Endodermal cell (in vitro differentiated cells): ENCODE measurements around the gene KBTBD4. TPM values are rescaled to one million over a fixed set of nuclear protein-coding genes. Genes with fewer than 3 reads are reported as not detected.
A peak's percentile ranks its signal among the peaks of the same experiment; 100 is the strongest.

Source experiments
- DNase-seq: peaks from one replicate; pipeline ENCODE4 v3.0.0-alpha.2; 2017
- H3K27ac ChIP-seq: 2 replicates; pipeline ENCODE4 v1.5.1; 2013; ENCODE audit warnings: mild to moderate bottlenecking, low read depth, low read length, moderate library complexity
- H3K27me3 ChIP-seq: 2 replicates; pipeline ENCODE4 v1.6.1; 2013; ENCODE audit warnings: mild to moderate bottlenecking, low read length, moderate library complexity; ENCODE audit not compliant: insufficient read depth, control insufficient read depth, poor library complexity, severe bottlenecking
- H3K36me3 ChIP-seq: 2 replicates; pipeline ENCODE4 v1.7.0; 2013; ENCODE audit warnings: mild to moderate bottlenecking, low read length, moderate library complexity; ENCODE audit not compliant: control insufficient read depth, insufficient read depth
- H3K4me1 ChIP-seq: one replicate; pipeline ENCODE4 v1.7.0; 2013; ENCODE audit warnings: low read length; ENCODE audit not compliant: control insufficient read depth, insufficient read depth
- H3K4me3 ChIP-seq: 2 replicates; pipeline ENCODE4 v1.5.1; 2013; ENCODE audit warnings: mild to moderate bottlenecking, low read length, moderate library complexity
- H3K9ac ChIP-seq: 2 replicates; pipeline ENCODE4 v1.6.1; 2013; ENCODE audit warnings: mild to moderate bottlenecking, low read length, moderate library complexity; ENCODE audit not compliant: poor library complexity, severe bottlenecking; ENCODE audit errors: extremely low read depth
- H3K9me3 ChIP-seq: 2 replicates; pipeline ENCODE4 v1.6.1; 2013; ENCODE audit warnings: mild to moderate bottlenecking, low read length, moderate library complexity; ENCODE audit not compliant: control insufficient read depth
- H3K27ac Mint-ChIP-seq: 2 replicates; pipeline ENCODE4 v1.8.0; 2020; ENCODE audit warnings: mixed read lengths
- H3K27me3 Mint-ChIP-seq: 2 replicates; pipeline ENCODE4 v1.8.0; 2021; ENCODE audit warnings: mild to moderate bottlenecking, mixed read lengths; ENCODE audit not compliant: insufficient read depth
- H3K36me3 Mint-ChIP-seq: 2 replicates; pipeline ENCODE4 v1.8.0; 2020; ENCODE audit warnings: low read depth, mixed read lengths
- H3K4me1 Mint-ChIP-seq: 2 replicates; pipeline ENCODE4 v1.8.0; 2020; ENCODE audit warnings: mixed read lengths
- H3K4me3 Mint-ChIP-seq: 2 replicates; pipeline ENCODE4 v1.8.0; 2020; ENCODE audit warnings: mild to moderate bottlenecking, moderate library complexity, mixed read lengths
- H3K9me3 Mint-ChIP-seq: 2 replicates; pipeline ENCODE4 v1.8.0; 2020; ENCODE audit warnings: mild to moderate bottlenecking, mixed read lengths
- WGBS, 2 experiments: methylation state at CpG; one replicate each; pipeline versions ENCODE4 v1.1.5 to v1.1.7; 2013; ENCODE audit warnings: missing lambda C conversion rate in 2 of 2, mixed read lengths in 1 of 2; ENCODE audit not compliant: insufficient coverage in 1 of 2, insufficient read length in 1 of 2; 5-methylcytosine and 5-hydroxymethylcytosine counted together
- total RNA-seq, 2 donors: library from RNA; stranded (reverse); fragmentation: NEBNext Ultra II Directional in 1 of 2; extraction: Animal tissue kit (Norgen Biotek cat#: 25700) in 1 of 2; gene quantifications; 2 replicates in 1 of 2; 3 replicates in 1 of 2; pipeline ENCODE4 v1.2.1, GENCODE V29; 2021
- TF ChIP-seq, protein P1 (sequence below): fragments of 200-600 bp; sonication (generic); conservative IDR thresholded peaks from 2 replicates; pipeline ENCODE4 v1.5.0; 2021; ENCODE audit warnings: antibody characterized with exemption, mild to moderate bottlenecking

Gene KBTBD4
- total RNA-seq, 2 donors from 2014 or later = 13.7 to 14.8 TPM

DNA sequence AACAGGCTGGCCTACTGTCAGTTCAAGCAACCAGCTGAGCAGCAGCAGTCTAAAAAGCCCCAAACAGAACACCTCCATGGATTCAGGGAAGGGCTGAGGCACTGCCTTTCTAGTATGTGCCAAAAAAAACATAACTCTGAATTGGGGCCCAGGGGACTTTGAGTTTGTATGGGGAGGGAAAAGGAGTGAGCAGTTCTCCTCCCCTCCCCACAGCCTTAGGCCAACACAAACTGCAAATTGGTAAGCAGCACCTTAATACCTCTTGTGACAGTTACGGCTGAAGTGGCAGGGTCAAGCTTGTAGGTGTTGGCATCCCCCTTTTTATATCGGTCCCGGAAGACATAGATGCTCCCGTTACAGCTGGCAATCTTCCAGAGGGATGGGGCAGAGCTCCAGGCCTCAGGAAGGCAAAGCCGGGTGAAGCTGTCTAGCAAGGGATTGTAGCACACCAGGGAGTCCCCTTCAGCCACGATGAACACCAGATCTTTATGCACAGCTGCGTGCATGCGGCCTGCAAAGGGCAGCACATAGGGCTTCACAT is 6.0 kb downstream of the KBTBD4 start:
- 88 to 97% methylated on average over 8 of the region's 8 CpGs for WGBS, 2 experiments
- Histone ChIP-seq H3K9ac (no peak overlapping the region), H3K4me3 (no peak overlapping the region), H3K4me1 (peaks cover under 1% of the 10 kb centered on the region), H3K36me3 (peaks cover 81% of the 10 kb centered on the region), H3K9me3 (no peaks in the 10 kb centered on the region), H3K27ac (no peak overlapping the region), H3K27me3 (no peaks in the 10 kb centered on the region)
- TF ChIP-seq, protein P1, sequence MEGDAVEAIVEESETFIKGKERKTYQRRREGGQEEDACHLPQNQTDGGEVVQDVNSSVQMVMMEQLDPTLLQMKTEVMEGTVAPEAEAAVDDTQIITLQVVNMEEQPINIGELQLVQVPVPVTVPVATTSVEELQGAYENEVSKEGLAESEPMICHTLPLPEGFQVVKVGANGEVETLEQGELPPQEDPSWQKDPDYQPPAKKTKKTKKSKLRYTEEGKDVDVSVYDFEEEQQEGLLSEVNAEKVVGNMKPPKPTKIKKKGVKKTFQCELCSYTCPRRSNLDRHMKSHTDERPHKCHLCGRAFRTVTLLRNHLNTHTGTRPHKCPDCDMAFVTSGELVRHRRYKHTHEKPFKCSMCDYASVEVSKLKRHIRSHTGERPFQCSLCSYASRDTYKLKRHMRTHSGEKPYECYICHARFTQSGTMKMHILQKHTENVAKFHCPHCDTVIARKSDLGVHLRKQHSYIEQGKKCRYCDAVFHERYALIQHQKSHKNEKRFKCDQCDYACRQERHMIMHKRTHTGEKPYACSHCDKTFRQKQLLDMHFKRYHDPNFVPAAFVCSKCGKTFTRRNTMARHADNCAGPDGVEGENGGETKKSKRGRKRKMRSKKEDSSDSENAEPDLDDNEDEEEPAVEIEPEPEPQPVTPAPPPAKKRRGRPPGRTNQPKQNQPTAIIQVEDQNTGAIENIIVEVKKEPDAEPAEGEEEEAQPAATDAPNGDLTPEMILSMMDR = no peak
- no peak overlapping the region for H3K27ac Mint-ChIP-seq
- H3K36me3 Mint-ChIP-seq = peaks cover 68% of the 10 kb centered on the region
- DNase-seq = no peak
- no peaks in the 10 kb centered on the region for H3K27me3 Mint-ChIP-seq
- H3K4me1 Mint-ChIP-seq = peaks cover 1% of the 10 kb centered on the region
- no peak overlapping the region for H3K4me3 Mint-ChIP-seq
- no peaks in the 10 kb centered on the region for H3K9me3 Mint-ChIP-seq

DNA sequence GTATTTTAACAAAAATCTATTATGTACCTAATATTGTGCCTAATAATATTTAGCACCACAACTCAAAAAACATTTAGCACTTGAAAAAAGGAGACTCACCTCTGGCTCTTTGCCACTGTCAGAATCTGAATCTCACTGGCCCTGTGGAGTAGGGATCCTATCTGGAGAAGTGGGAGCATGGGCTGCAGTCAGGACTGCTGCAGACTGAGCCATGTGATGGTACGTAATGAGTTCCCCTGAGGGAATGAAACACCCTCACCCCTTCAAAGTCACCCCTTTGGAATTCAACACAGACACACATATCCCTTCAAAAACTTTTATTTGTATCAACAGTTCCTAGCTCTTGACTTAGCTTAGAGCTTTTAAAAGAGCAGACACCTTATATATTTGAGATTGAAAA is 6.9 kb downstream of the KBTBD4 start:
- Histone ChIP-seq H3K9me3 (no peaks in the 10 kb centered on the region), H3K4me1 (no peaks in the 10 kb centered on the region), H3K9ac (no peak overlapping the region), H3K36me3 (peaks cover 78% of the 10 kb centered on the region), H3K4me3 (no peak overlapping the region), H3K27me3 (no peaks in the 10 kb centered on the region), H3K27ac (no peak overlapping the region)
- H3K4me3 Mint-ChIP-seq = no peak overlapping the region
- H3K9me3 Mint-ChIP-seq = no peaks in the 10 kb centered on the region
- no peak for DNase-seq
- 86 to 100% methylated on average over 1 of the region's 1 CpG for WGBS, 2 experiments
- no peaks in the 10 kb centered on the region for H3K27me3 Mint-ChIP-seq
- peaks cover 63% of the 10 kb centered on the region for H3K36me3 Mint-ChIP-seq
- H3K27ac Mint-ChIP-seq = no peak overlapping the region
- no peaks in the 10 kb centered on the region for H3K4me1 Mint-ChIP-seq
- TF ChIP-seq, protein P1 = no peak

DNA sequence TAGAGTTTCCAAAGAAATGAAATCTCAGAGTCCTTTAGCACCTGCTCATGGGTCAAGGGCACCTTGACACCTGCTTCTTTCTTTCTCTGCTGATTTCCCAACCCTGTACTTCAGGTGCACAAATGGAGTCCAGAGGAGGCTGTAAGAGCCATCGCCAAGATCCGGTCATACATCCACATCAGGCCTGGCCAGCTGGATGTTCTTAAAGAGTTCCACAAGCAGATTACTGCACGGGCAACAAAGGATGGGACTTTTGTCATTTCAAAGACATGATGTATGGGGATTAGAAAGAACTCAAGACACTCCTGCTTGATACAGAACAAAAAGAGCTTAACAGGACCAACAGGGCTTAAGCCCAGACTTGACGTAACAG is 7.4 kb downstream of the KBTBD4 start:
- H3K36me3 Mint-ChIP-seq = peaks cover 62% of the 10 kb centered on the region
- DNase-seq = no peak
- H3K27me3 Mint-ChIP-seq = no peaks in the 10 kb centered on the region
- Histone ChIP-seq H3K9me3 (no peaks in the 10 kb centered on the region), H3K27ac (no peak overlapping the region), H3K36me3 (peaks cover 73% of the 10 kb centered on the region), H3K27me3 (no peaks in the 10 kb centered on the region), H3K4me3 (no peak overlapping the region), H3K4me1 (no peaks in the 10 kb centered on the region), H3K9ac (no peak overlapping the region)
- H3K27ac Mint-ChIP-seq = peak overlapping the region; percentile 15
- WGBS, 2 experiments = 90 to 94% methylated on average over 2 to 4 of the region's 4 CpGs
- peaks cover 5% of the 10 kb centered on the region for H3K4me1 Mint-ChIP-seq
- TF ChIP-seq, protein P1 = no peak
- no peak overlapping the region for H3K4me3 Mint-ChIP-seq
- no peaks in the 10 kb centered on the region for H3K9me3 Mint-ChIP-seq
